HCT116 (cell line): ENCODE data around the gene STPG2.
A peak's percentile ranks its signal among the peaks of the same experiment; 100 is the strongest.

Experiments
- CBX3 ChIP-seq: IDR thresholded peaks from 2 replicates; pipeline ENCODE4 v1.6.1; 2012; ENCODE audit warnings: low read depth
- CTCF ChIP-seq, 3 experiments: fragments of 200-600 bp in 1 of 3; sonication (generic) in 1 of 3; IDR thresholded peaks in 2 of 3; conservative IDR thresholded peaks in 1 of 3; 2 replicates each; pipeline ENCODE4 v1.5.1; 2012 to 2017; ENCODE audit warnings: low read depth in 2 of 3, low read length in 2 of 3, antibody characterized with exemption in 1 of 3, borderline replicate concordance in 1 of 3, control low read depth in 1 of 3, mild to moderate bottlenecking in 1 of 3, mixed read lengths in 1 of 3, mixed run types in 1 of 3, moderate library complexity in 1 of 3; ENCODE audit not compliant: insufficient read depth in 1 of 3
- POLR2A ChIP-seq: IDR thresholded peaks from 2 replicates; pipeline ENCODE4 v1.7.0; 2011; ENCODE audit warnings: borderline replicate concordance; ENCODE audit not compliant: insufficient read depth, insufficient read length; ENCODE audit errors: extremely low read depth

GRCh38 chr4:98006814-98007412 is 136.4 kb downstream of the STPG2 start:
- TF ChIP-seq CTCF (IDR thresholded peaks at IDR 0.05 in 2 of 3, conservative IDR thresholded peaks at IDR 0.05 in 1 of 3; ENCODE audit: borderline replicate concordance in 1 of 3, insufficient read depth in 1 of 3, low read depth in 2 of 3, low read length in 2 of 3) (0 out of 6 replicates have a peak, but pooled peaks of 1 of the 3 experiments have one; percentile 16), POLR2A (no peak), CBX3 (no peak)
